ENCODE measurements around the gene KATNIP.

DNA sequence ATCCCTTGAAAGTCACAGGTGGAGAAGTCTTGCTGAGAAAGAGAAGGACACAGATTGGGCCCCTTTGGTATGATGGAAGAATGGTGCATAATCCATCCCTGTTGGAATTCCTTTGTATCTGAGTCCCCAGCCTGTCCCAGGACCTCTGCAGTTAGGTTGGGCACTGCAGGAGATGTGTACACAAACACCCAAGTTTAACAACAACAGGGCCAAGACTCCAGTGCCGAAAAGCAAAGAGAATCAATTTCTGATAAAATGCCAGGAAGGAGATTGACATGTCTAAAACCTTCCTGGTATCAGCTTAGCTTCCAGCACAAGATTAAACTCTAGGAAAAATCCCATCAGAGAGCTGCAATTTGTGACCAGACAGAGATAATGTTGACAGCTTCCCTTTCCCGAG, 32.9 kb downstream of the KATNIP start:
- TF ChIP-seq, protein P1, sequence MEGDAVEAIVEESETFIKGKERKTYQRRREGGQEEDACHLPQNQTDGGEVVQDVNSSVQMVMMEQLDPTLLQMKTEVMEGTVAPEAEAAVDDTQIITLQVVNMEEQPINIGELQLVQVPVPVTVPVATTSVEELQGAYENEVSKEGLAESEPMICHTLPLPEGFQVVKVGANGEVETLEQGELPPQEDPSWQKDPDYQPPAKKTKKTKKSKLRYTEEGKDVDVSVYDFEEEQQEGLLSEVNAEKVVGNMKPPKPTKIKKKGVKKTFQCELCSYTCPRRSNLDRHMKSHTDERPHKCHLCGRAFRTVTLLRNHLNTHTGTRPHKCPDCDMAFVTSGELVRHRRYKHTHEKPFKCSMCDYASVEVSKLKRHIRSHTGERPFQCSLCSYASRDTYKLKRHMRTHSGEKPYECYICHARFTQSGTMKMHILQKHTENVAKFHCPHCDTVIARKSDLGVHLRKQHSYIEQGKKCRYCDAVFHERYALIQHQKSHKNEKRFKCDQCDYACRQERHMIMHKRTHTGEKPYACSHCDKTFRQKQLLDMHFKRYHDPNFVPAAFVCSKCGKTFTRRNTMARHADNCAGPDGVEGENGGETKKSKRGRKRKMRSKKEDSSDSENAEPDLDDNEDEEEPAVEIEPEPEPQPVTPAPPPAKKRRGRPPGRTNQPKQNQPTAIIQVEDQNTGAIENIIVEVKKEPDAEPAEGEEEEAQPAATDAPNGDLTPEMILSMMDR (optimal IDR thresholded peaks at IDR 0.05 in 1 of 3, IDR thresholded peaks at IDR 0.05 in 1 of 3, conservative IDR thresholded peaks at IDR 0.05 in 1 of 3; ENCODE audit: extremely low read depth in 1 of 3, insufficient read depth in 2 of 3, low read length in 3 of 3), result no peak
- no peak for TF ChIP-seq EZH2 (IDR thresholded peaks at IDR 0.05; ENCODE audit: low read length)
